ENCODE data around the gene ORMDL3. TPM values are rescaled to one million over a fixed set of nuclear protein-coding genes. Genes with fewer than 3 reads are reported as not detected.

The ORMDL3 gene
- total RNA-seq, 1 experiment from 2014 or later: 58.6 TPM

GRCh38 chr17:39934324-39934723, 6.9 kb upstream of the ORMDL3 start:
- H2BK15ac ChIP-seq (ENCODE audit: low read depth, low read length): no peak overlapping the region
- H3K9ac ChIP-seq (ENCODE audit: extremely low read depth, insufficient read length, low read length): no peak overlapping the region
- no peak overlapping the region for H2BK5ac ChIP-seq (ENCODE audit: insufficient read length, low read length)
- no peak overlapping the region for H3K23ac ChIP-seq (ENCODE audit: insufficient read length, low read depth, low read length)
- no peaks in the 10 kb centered on the region for H3K9me3 Mint-ChIP-seq
- H3K4me3 Mint-ChIP-seq: no peak overlapping the region
- no peaks in the 10 kb centered on the region for H4K20me1 ChIP-seq (ENCODE audit: control insufficient read depth, insufficient read depth, insufficient read length)
- H2BK120ac ChIP-seq (ENCODE audit: low read depth, low read length, poor library complexity, severe bottlenecking): no peak overlapping the region
- H3K79me1 ChIP-seq (ENCODE audit: insufficient read depth, low read depth, low read length, poor library complexity, severe bottlenecking): no peaks in the 10 kb centered on the region
- H3K79me2 ChIP-seq (ENCODE audit: insufficient read depth, low read length): no peaks in the 10 kb centered on the region
- H2BK20ac ChIP-seq (ENCODE audit: low read depth, low read length, poor library complexity, severe bottlenecking): no peak overlapping the region
- no peaks in the 10 kb centered on the region for H3K9me3 ChIP-seq (ENCODE audit: control insufficient read depth, low read depth, low read length)
- H4K5ac ChIP-seq (ENCODE audit: insufficient read length, low read depth, low read length): no peak overlapping the region
- H2AFZ ChIP-seq (ENCODE audit: low read length): no peak overlapping the region
- H2BK12ac ChIP-seq (ENCODE audit: insufficient read length, low read depth, low read length): no peak overlapping the region
- no peak overlapping the region; a peak in 1 of 7 replicates for H3K27ac Mint-ChIP-seq
- H3K27ac ChIP-seq (ENCODE audit: insufficient read length, low read depth, low read length): no peak overlapping the region
- no peaks in the 10 kb centered on the region for H3K23me2 ChIP-seq (ENCODE audit: insufficient read length, low read depth, low read length, poor library complexity, severe bottlenecking)
- no peaks in the 10 kb centered on the region for H3K36me3 Mint-ChIP-seq (ENCODE audit: insufficient read depth in 1 of 3, low read depth in 3 of 3)
- H3T11ph ChIP-seq (ENCODE audit: low read length): no peak overlapping the region
- H3K27me3 Mint-ChIP-seq (ENCODE audit: low read depth): no peaks in the 10 kb centered on the region
- H3K14ac ChIP-seq (ENCODE audit: insufficient read depth, low read length): no peak overlapping the region
- WGBS (ENCODE audit: extremely low coverage, insufficient read length, low lambda C conversion rate): no CpG with 5 or more reads among the region's 5 CpGs
- H3K4ac ChIP-seq (ENCODE audit: low read depth, low read length): no peak overlapping the region
- no peaks in the 10 kb centered on the region for H3K27me3 ChIP-seq (ENCODE audit: insufficient read depth, low read length)
- H4K91ac ChIP-seq (ENCODE audit: insufficient read length, low read depth, low read length): no peak overlapping the region
- H3K4me1 ChIP-seq (ENCODE audit: insufficient read depth, low read length): no peaks in the 10 kb centered on the region; the same call in 1 of the 2 replicates
- no peak overlapping the region for H3K56ac ChIP-seq (ENCODE audit: insufficient read length, low read depth, low read length)
- no peak overlapping the region for H3K4me2 ChIP-seq (ENCODE audit: insufficient read depth, insufficient read length, low read length)
- H3K18ac ChIP-seq (ENCODE audit: insufficient read length, low read depth, low read length): no peak overlapping the region
- H2AK5ac ChIP-seq (ENCODE audit: insufficient read length, low read length): no peak overlapping the region
- no peak overlapping the region for H4K8ac ChIP-seq (replicated peaks; ENCODE audit: insufficient read length, low read depth, low read length)
- TF ChIP-seq CTCF (conservative IDR thresholded peaks at IDR 0.05): no peak
- no peak for DNase-seq
- peaks cover 9 to 16% of the 10 kb centered on the region in 2 experiments for H3K4me1 Mint-ChIP-seq

Data from H9 (cell line).